ENCODE data around the gene PTPN6. TPM values are rescaled to one million over a fixed set of nuclear protein-coding genes. Genes with fewer than 3 reads are reported as not detected.

The PTPN6 gene
- total RNA-seq, 2 donors from 2014 or later, result 71.6 to 131 TPM

GRCh38 chr12:6968426-6968825 lies 17.3 kb downstream of the PTPN6 start:
- peak overlapping the region; percentile 94 to 98 for H3K27ac Mint-ChIP-seq
- ATAC-seq (no peak), DNase-seq (ENCODE audit: low spot score) (no peak)
- peak overlapping the region; percentile 100 for H3K4me3 Mint-ChIP-seq
- no peaks in the 10 kb centered on the region for H3K27me3 Mint-ChIP-seq
- peaks cover 41% of the 10 kb centered on the region for H3K36me3 Mint-ChIP-seq
- H3K9me3 Mint-ChIP-seq, result no peaks in the 10 kb centered on the region
- peaks cover 32 to 49% of the 10 kb centered on the region in 2 donors for H3K4me1 Mint-ChIP-seq (ENCODE audit: low read depth in 2 of 2)

- ATAC-seq (peak in 1 of 2 donors; percentile 51), DNase-seq (ENCODE audit: low spot score) (no peak)
- Mint-ChIP-seq H3K27me3 (no peaks in the 10 kb centered on the region), H3K27ac (peak overlapping the region; percentile 94 to 98), H3K9me3 (no peaks in the 10 kb centered on the region), H3K4me1 (ENCODE audit: low read depth in 2 of 2) (peaks cover 32 to 57% of the 10 kb centered on the region in 2 donors), H3K4me3 (peak overlapping the region; percentile 100), H3K36me3 (peaks cover 41% of the 10 kb centered on the region)
Measured at GRCh38 chr12:6970096-6970527, 19.0 kb downstream of the PTPN6 start.

- peaks cover 24 to 36% of the 10 kb centered on the region in 2 donors for H3K4me1 Mint-ChIP-seq (ENCODE audit: low read depth in 2 of 2)
- no peak for ATAC-seq
- H3K9me3 Mint-ChIP-seq, result no peaks in the 10 kb centered on the region
- DNase-seq (ENCODE audit: low spot score), result no peak
- no peak overlapping the region for H3K4me3 Mint-ChIP-seq
- H3K27me3 Mint-ChIP-seq, result no peaks in the 10 kb centered on the region
- peak overlapping the region in 1 of 2 donors; percentile 98 for H3K27ac Mint-ChIP-seq
- H3K36me3 Mint-ChIP-seq, result peaks cover 43% of the 10 kb centered on the region
Measured at GRCh38 chr12:6974180-6974579, 23.0 kb downstream of the PTPN6 start.

GRCh38 chr12:6975297-6976032 lies 24.3 kb downstream of the PTPN6 start:
- Mint-ChIP-seq H3K4me1 (ENCODE audit: low read depth in 2 of 2) (peaks cover 22 to 33% of the 10 kb centered on the region in 2 donors), H3K36me3 (peaks cover 41% of the 10 kb centered on the region), H3K9me3 (no peaks in the 10 kb centered on the region), H3K4me3 (no peak overlapping the region), H3K27ac (no peak overlapping the region), H3K27me3 (no peaks in the 10 kb centered on the region)
- ATAC-seq (no peak), DNase-seq (ENCODE audit: low spot score) (no peak)

- Mint-ChIP-seq H3K4me3 (no peak overlapping the region), H3K27ac (peak overlapping the region in 1 of 2 donors; percentile 57), H3K27me3 (no peaks in the 10 kb centered on the region), H3K36me3 (peaks cover 24% of the 10 kb centered on the region), H3K4me1 (ENCODE audit: low read depth in 2 of 2) (peaks cover 8 to 19% of the 10 kb centered on the region in 2 donors), H3K9me3 (no peaks in the 10 kb centered on the region)
- ATAC-seq (no peak), DNase-seq (ENCODE audit: low spot score) (no peak)
Measured at GRCh38 chr12:6977653-6978052, 26.5 kb downstream of the PTPN6 start.

GRCh38 chr12:6978188-6978587 lies 27.0 kb downstream of the PTPN6 start:
- Mint-ChIP-seq H3K36me3 (peaks cover 24% of the 10 kb centered on the region), H3K4me3 (no peak overlapping the region), H3K4me1 (ENCODE audit: low read depth in 2 of 2) (peaks cover 6 to 14% of the 10 kb centered on the region in 2 donors), H3K9me3 (no peaks in the 10 kb centered on the region), H3K27ac (peak overlapping the region; percentile 21 to 60), H3K27me3 (no peaks in the 10 kb centered on the region)
- DNase-seq (ENCODE audit: low spot score), result no peak
- ATAC-seq, result no peak

- Mint-ChIP-seq H3K27me3 (no peaks in the 10 kb centered on the region), H3K36me3 (peaks cover 27% of the 10 kb centered on the region), H3K27ac (peak overlapping the region; percentile 21 to 60), H3K4me3 (no peak overlapping the region), H3K9me3 (no peaks in the 10 kb centered on the region), H3K4me1 (ENCODE audit: low read depth in 2 of 2) (peaks cover 6 to 10% of the 10 kb centered on the region in 2 donors)
- DNase-seq (ENCODE audit: low spot score) (no peak), ATAC-seq (no peak)
Measured at GRCh38 chr12:6978611-6979011, 27.5 kb downstream of the PTPN6 start.

- no peaks in the 10 kb centered on the region for H3K9me3 Mint-ChIP-seq
Measured at GRCh38 chr12:6979021-6979420, 27.9 kb downstream of the PTPN6 start.

GRCh38 chr12:6979453-6979852 lies 28.3 kb downstream of the PTPN6 start:
- H3K9me3 Mint-ChIP-seq, result no peaks in the 10 kb centered on the region
- no peak overlapping the region for H3K27ac Mint-ChIP-seq
- H3K4me1 Mint-ChIP-seq (ENCODE audit: low read depth in 2 of 2), result peaks cover 4 to 6% of the 10 kb centered on the region in 2 donors
- H3K27me3 Mint-ChIP-seq, result no peaks in the 10 kb centered on the region
- no peak overlapping the region for H3K4me3 Mint-ChIP-seq
- H3K36me3 Mint-ChIP-seq, result peaks cover 27% of the 10 kb centered on the region
- no peak for DNase-seq (ENCODE audit: low spot score)
- no peak for ATAC-seq

More at GRCh38 chr12:6979021-6979420, 27.9 kb downstream of the PTPN6 start:
- DNase-seq (ENCODE audit: low spot score), result no peak
- ATAC-seq, result no peak
- Mint-ChIP-seq H3K36me3 (peaks cover 27% of the 10 kb centered on the region), H3K4me1 (ENCODE audit: low read depth in 2 of 2) (peaks cover 5 to 6% of the 10 kb centered on the region in 2 donors), H3K27ac (peak overlapping the region in 1 of 2 donors; percentile 21), H3K27me3 (no peaks in the 10 kb centered on the region), H3K4me3 (no peak overlapping the region)

GRCh38 chr12:6980075-6980474 lies 28.9 kb downstream of the PTPN6 start:
- Mint-ChIP-seq H3K4me1 (ENCODE audit: low read depth in 2 of 2) (peaks cover 4 to 6% of the 10 kb centered on the region in 2 donors), H3K27me3 (no peaks in the 10 kb centered on the region), H3K27ac (no peak overlapping the region), H3K4me3 (no peak overlapping the region), H3K9me3 (no peaks in the 10 kb centered on the region), H3K36me3 (peaks cover 26% of the 10 kb centered on the region)
- ATAC-seq, result no peak
- no peak for DNase-seq (ENCODE audit: low spot score)

GRCh38 chr12:6980740-6981139 lies 29.6 kb downstream of the PTPN6 start:
- peaks cover 20% of the 10 kb centered on the region for H3K36me3 Mint-ChIP-seq
- no peak overlapping the region for H3K27ac Mint-ChIP-seq
- no peak for DNase-seq (ENCODE audit: low spot score)

GRCh38 chr12:6981152-6982052 lies 30.2 kb downstream of the PTPN6 start:
- Mint-ChIP-seq H3K27me3 (no peaks in the 10 kb centered on the region), H3K4me1 (ENCODE audit: low read depth in 2 of 2) (peaks cover 4 to 6% of the 10 kb centered on the region in 2 donors), H3K4me3 (no peak overlapping the region), H3K9me3 (no peaks in the 10 kb centered on the region), H3K36me3 (peaks cover 15% of the 10 kb centered on the region), H3K27ac (no peak overlapping the region)
- DNase-seq (ENCODE audit: low spot score) (no peak), ATAC-seq (no peak)

More at GRCh38 chr12:6980740-6981139, 29.6 kb downstream of the PTPN6 start:
- ATAC-seq, result no peak
- H3K4me1 Mint-ChIP-seq (ENCODE audit: low read depth in 2 of 2), result peaks cover 4 to 6% of the 10 kb centered on the region in 2 donors
- no peaks in the 10 kb centered on the region for H3K27me3 Mint-ChIP-seq
- no peaks in the 10 kb centered on the region for H3K9me3 Mint-ChIP-seq
- no peak overlapping the region for H3K4me3 Mint-ChIP-seq

GRCh38 chr12:6982532-6982931 lies 31.4 kb downstream of the PTPN6 start:
- Mint-ChIP-seq H3K27me3 (no peaks in the 10 kb centered on the region), H3K27ac (no peak overlapping the region), H3K9me3 (no peaks in the 10 kb centered on the region), H3K4me1 (ENCODE audit: low read depth in 2 of 2) (peaks cover 4% of the 10 kb centered on the region in 2 donors), H3K4me3 (no peak overlapping the region), H3K36me3 (peaks cover 7% of the 10 kb centered on the region)
- DNase-seq (ENCODE audit: low spot score) (no peak), ATAC-seq (no peak)
